Liver (tissue), 3 donors: ENCODE data around the gene PAQR7.

Experiments
- ATF3 ChIP-seq: IDR thresholded peaks from 2 replicates; pipeline ENCODE4 v1.6.1; 2016; ENCODE audit warnings: antibody characterized with exemption
- CTCF ChIP-seq: fragments of 150-350 bp; IDR thresholded peaks from 2 replicates; pipeline ENCODE4 v1.5.1; 2017; ENCODE audit warnings: improper control_type of control experiment, low read depth, low read length; ENCODE audit not compliant: missing input control
- EGR1 ChIP-seq, 2 donors: IDR thresholded peaks; 2 replicates each; pipeline ENCODE4 v1.6.1; 2016 to 2018; ENCODE audit warnings: antibody characterized with exemption in 2 of 2, low read depth in 2 of 2
- GABPA ChIP-seq, 2 donors: IDR thresholded peaks in 1 of 2; conservative IDR thresholded peaks in 1 of 2; 2 replicates each; pipeline ENCODE4 v1.6.1; 2016; ENCODE audit warnings: antibody characterized with exemption in 2 of 2, mild to moderate bottlenecking in 1 of 2, moderate library complexity in 1 of 2
- JUND ChIP-seq, 2 donors: IDR thresholded peaks; 2 replicates each; pipeline ENCODE4 v1.6.1; 2016; ENCODE audit warnings: antibody characterized with exemption in 2 of 2
- MAX ChIP-seq: IDR thresholded peaks from 2 replicates; pipeline ENCODE4 v1.6.1; 2016; ENCODE audit warnings: antibody characterized with exemption
- REST ChIP-seq: IDR thresholded peaks from 2 replicates; pipeline ENCODE4 v1.6.1; 2016; ENCODE audit warnings: antibody characterized with exemption, mild to moderate bottlenecking
- SP1 ChIP-seq: IDR thresholded peaks from 2 replicates; pipeline ENCODE4 v1.6.1; 2018; ENCODE audit warnings: antibody characterized with exemption, mild to moderate bottlenecking
- TAF1 ChIP-seq: conservative IDR thresholded peaks from 2 replicates; pipeline ENCODE4 v1.6.1; 2016; ENCODE audit warnings: antibody characterized with exemption, mild to moderate bottlenecking
- YY1 ChIP-seq: IDR thresholded peaks from 2 replicates; pipeline ENCODE4 v1.6.1; 2016; ENCODE audit warnings: antibody characterized with exemption, mild to moderate bottlenecking
- ZBTB33 ChIP-seq: IDR thresholded peaks from 2 replicates; pipeline ENCODE4 v1.6.1; 2016; ENCODE audit warnings: antibody characterized with exemption
- donor health status: healthy.
- donor health status: healthy.

- TF ChIP-seq EGR1 (IDR thresholded peaks at IDR 0.05; ENCODE audit: low read depth in 2 of 2), result no peak
- no peak for TF ChIP-seq CTCF
- TF ChIP-seq GABPA (IDR thresholded peaks at IDR 0.05 in 1 of 2, conservative IDR thresholded peaks at IDR 0.05 in 1 of 2), result no peak
- no peak for TF ChIP-seq TAF1
- TF ChIP-seq YY1, result no peak
- no peak for TF ChIP-seq JUND (IDR thresholded peaks at IDR 0.05)
- TF ChIP-seq REST, result no peak
- no peak for TF ChIP-seq MAX
- TF ChIP-seq SP1, result no peak
- no peak for TF ChIP-seq ZBTB33
- no peak for TF ChIP-seq ATF3
These were observed 5.0 kb upstream of the PAQR7 start for GRCh38 chr1:25880518-25880917.
